ENCODE measurements around the gene TPPP. TPM values are rescaled to one million over a fixed set of nuclear protein-coding genes. Genes with fewer than 3 reads are reported as not detected.
"Not testable (repeated sequence)": the region's sequence is repeated elsewhere in the genome, so short reads cannot be mapped to it uniquely, and the experiment has no call there.

TPPP gene
- total RNA-seq, result 10 to 100 TPM; 15.8 to 30.1 (median 22.7) TPM
- polyA plus RNA-seq, result 12.2 TPM
- long read RNA-seq, donor 1, full-length matches to known transcripts, result 14 of 53 reads
- long read RNA-seq, donor 1, partial matches to known transcripts, result 2 of 53 reads
- long read RNA-seq, donor 1, other reads (novel, unspliced or antisense), result 37 of 53 reads
- long read RNA-seq, donor 2, full-length matches to known transcripts, result 11 of 56 reads
- long read RNA-seq, donor 2, partial matches to known transcripts, result 0 of 56 reads
- long read RNA-seq, donor 2, other reads (novel, unspliced or antisense), result 45 of 56 reads
- long read RNA-seq, donor 3, full-length matches to known transcripts, result 32 of 91 reads
- long read RNA-seq, donor 3, partial matches to known transcripts, result 1 of 91 reads
- long read RNA-seq, donor 3, other reads (novel, unspliced or antisense), result 58 of 91 reads
- long read RNA-seq, donor 4, full-length matches to known transcripts, result 7 of 29 reads
- long read RNA-seq, donor 4, partial matches to known transcripts, result 1 of 29 reads
- long read RNA-seq, donor 4, other reads (novel, unspliced or antisense), result 21 of 29 reads

DNA sequence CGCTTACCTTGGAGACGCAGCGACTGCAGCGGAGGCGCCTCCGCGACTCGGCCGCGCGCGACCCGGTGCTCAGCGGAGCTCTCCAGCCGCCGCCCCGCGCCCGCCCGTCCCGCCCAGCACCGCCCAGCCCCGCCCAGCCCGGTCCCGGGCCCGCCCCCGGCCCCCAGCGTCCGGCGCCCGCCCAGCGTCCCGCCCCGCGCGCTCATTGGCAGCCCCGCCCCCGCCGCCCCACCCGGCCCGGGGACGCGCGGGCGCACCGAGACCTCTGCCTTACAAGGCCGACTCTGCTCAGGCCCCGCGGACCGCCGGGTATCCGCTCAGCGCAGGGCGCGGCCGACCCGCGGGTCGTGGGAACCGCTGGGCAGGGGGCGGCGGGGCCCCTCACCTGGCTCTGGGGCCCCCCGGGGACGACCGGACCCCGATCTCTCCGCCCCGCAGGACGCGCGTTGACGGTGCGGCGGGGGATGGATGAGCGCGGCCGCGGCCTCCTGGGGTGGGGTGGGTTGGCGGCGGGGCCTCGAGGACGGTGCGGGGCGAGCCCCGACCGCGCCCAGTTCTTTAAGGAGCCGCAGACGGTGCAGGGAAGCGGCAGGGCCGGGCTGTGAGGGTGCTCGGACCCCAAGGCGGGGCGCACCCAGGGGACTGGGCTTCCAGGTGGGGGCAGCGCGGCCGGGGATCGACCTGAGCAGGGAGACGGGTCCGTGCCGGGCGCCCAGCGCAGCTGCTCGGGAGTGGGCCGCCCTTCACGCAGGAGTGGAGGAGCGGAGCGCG is at the start of gene TPPP:
Gene TPPP (minus strand): TSS at position 82 of the 771 bp plus-strand sequence. CDS start 15,292 bp downstream, outside the sequence.
- intact Hi-C loops (cut with DNase I), result loop anchor here in 1 of 4 donors (10.0 kb wide), 1 partner anchor 91 kb away; the partner anchor contains the start of gene ZDHHC11B
- 1% methylated on average over 79 of the region's 109 CpGs for WGBS
- not testable (repeated sequence) for H3K4me1 ChIP-seq (ENCODE audit: control insufficient read depth, insufficient read depth, low read length); H3K27me3 ChIP-seq (ENCODE audit: control insufficient read depth, insufficient read depth); H3K9me3 ChIP-seq (ENCODE audit: control insufficient read depth, low read length)
- Histone ChIP-seq H3K27ac (ENCODE audit: low read length) (peak within 1 kb of the TSS; percentile 72), H3K4me3 (ENCODE audit: low read length) (peak within 1 kb of the TSS; percentile 89)
- DNase-seq, result peak; percentile 95 to 98 (median 97)
- peak; percentile 90 to 91 for ATAC-seq

DNA sequence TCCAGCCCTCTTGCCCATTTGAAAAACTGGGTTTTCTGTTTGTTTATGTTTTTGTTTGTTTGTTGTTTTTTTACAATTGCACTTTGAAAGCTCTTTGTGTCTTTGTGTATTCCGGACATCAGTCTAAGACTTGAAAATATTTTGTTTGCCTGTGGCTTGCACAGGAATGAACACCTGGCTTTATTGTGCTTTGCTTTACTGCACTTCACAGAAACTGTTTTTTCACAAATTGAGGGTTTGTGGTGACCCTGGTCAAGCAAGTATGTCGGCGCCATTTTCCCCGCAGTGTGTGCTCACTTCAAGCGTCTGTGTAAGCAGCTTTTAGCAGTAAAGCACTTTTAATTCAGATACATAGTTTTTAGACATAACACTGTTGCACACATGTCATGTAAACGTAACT is 49.1 kb upstream of the TPPP start:
- H3K27me3 ChIP-seq (ENCODE audit: control insufficient read depth, insufficient read depth); H3K27ac ChIP-seq (ENCODE audit: low read length); DNase-seq; H3K9me3 ChIP-seq (ENCODE audit: control insufficient read depth, low read length); ATAC-seq; intact Hi-C loops (cut with DNase I); H3K4me1 ChIP-seq (ENCODE audit: control insufficient read depth, insufficient read depth, low read length); H3K4me3 ChIP-seq (ENCODE audit: low read length): not testable (repeated sequence)
- WGBS, result 84% methylated on average over 6 of the region's 6 CpGs

GRCh38 chr5:734145-734544 is 41.0 kb upstream of the TPPP start:
- H3K9me3 ChIP-seq (ENCODE audit: control insufficient read depth, low read length); H3K4me1 ChIP-seq (ENCODE audit: control insufficient read depth, insufficient read depth, low read length); intact Hi-C loops (cut with DNase I); H3K4me3 ChIP-seq (ENCODE audit: low read length); ATAC-seq; H3K27ac ChIP-seq (ENCODE audit: low read length); DNase-seq; H3K27me3 ChIP-seq (ENCODE audit: control insufficient read depth, insufficient read depth): not testable (repeated sequence)
- no CpG with 5 or more reads among the region's 1 CpG for WGBS

DNA sequence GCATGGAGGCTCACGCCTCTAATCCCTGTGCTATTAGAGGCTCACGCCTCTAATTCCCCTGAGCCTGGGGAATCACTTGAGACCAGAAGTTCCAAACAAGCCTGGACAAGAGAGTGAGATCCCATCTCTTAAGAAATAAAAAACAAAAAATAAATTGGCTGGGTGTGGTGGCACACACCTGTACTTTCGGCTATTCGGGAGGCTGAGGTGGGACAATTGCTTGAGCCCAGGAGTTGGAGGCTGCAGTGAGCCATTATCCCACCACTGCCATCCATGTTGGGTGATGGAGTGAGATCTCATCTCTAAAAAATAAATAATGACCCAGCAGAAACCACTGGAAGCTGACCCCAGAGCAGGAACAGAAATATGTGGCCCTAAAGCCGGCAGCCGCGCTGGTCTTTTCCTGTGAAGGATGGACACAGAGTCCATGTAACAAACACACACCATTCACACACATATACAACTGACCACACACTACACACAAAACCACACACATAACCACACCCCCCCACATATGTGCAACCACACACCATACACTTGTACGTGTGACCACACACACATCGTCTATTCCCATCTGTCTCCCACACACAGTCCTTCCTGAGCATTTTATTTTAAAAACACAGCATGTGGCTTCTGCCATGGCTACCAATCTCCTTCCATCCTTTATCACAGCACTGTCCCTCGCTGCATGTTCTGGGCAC is 39.8 kb upstream of the TPPP start:
- intact Hi-C loops (cut with DNase I); H3K27me3 ChIP-seq (ENCODE audit: control insufficient read depth, insufficient read depth); H3K27ac ChIP-seq (ENCODE audit: low read length); H3K9me3 ChIP-seq (ENCODE audit: control insufficient read depth, low read length); DNase-seq; H3K4me1 ChIP-seq (ENCODE audit: control insufficient read depth, insufficient read depth, low read length); H3K4me3 ChIP-seq (ENCODE audit: low read length): not testable (repeated sequence)
- 93% methylated on average over 9 of the region's 10 CpGs for WGBS
- peak in 1 of 2 donors; percentile 19 for ATAC-seq

- peak in 1 of 2 donors; percentile 27 for ATAC-seq
These were observed 36.1 kb upstream of the TPPP start for GRCh38 chr5:729225-729624.

GRCh38 chr5:727087-727486 is 33.9 kb upstream of the TPPP start:
- DNase-seq; H3K4me3 ChIP-seq (ENCODE audit: low read length); H3K27ac ChIP-seq (ENCODE audit: low read length); intact Hi-C loops (cut with DNase I); H3K4me1 ChIP-seq (ENCODE audit: control insufficient read depth, insufficient read depth, low read length); H3K9me3 ChIP-seq (ENCODE audit: control insufficient read depth, low read length); H3K27me3 ChIP-seq (ENCODE audit: control insufficient read depth, insufficient read depth): not testable (repeated sequence)
- WGBS, result 42% methylated on average over 7 of the region's 9 CpGs
- peak in 1 of 2 donors; percentile 40 for ATAC-seq

More at GRCh38 chr5:729225-729624, 36.1 kb upstream of the TPPP start:
- DNase-seq; H3K9me3 ChIP-seq (ENCODE audit: control insufficient read depth, low read length); H3K4me1 ChIP-seq (ENCODE audit: control insufficient read depth, insufficient read depth, low read length); H3K4me3 ChIP-seq (ENCODE audit: low read length); intact Hi-C loops (cut with DNase I); H3K27ac ChIP-seq (ENCODE audit: low read length); H3K27me3 ChIP-seq (ENCODE audit: control insufficient read depth, insufficient read depth): not testable (repeated sequence)
- 91% methylated on average over 5 of the region's 7 CpGs for WGBS

DNA sequence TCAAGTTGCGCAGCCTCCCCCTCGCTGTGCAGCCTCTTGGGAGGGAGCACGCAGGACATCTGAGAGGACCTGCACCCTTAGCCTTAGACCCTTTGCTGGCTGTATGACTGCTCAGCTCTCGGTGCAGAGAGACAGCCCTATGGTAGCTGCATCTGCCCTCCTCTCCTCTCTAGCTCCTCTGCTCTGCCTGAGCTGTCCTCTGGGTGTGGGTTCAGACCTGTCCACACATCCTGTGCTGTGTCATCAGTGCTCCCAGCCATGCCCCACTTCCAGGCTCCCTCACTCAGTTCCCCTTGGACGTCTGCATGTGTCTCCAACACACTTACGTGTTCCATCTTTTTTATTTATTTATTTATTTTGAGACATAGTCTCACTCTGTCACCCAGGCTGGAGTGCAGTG is 30.7 kb upstream of the TPPP start:
- H3K4me3 ChIP-seq (ENCODE audit: low read length); H3K9me3 ChIP-seq (ENCODE audit: control insufficient read depth, low read length); intact Hi-C loops (cut with DNase I); H3K27ac ChIP-seq (ENCODE audit: low read length); H3K4me1 ChIP-seq (ENCODE audit: control insufficient read depth, insufficient read depth, low read length); DNase-seq; H3K27me3 ChIP-seq (ENCODE audit: control insufficient read depth, insufficient read depth): not testable (repeated sequence)
- peak; percentile 28 to 32 for ATAC-seq
- 84% methylated on average over 2 of the region's 6 CpGs for WGBS

DNA sequence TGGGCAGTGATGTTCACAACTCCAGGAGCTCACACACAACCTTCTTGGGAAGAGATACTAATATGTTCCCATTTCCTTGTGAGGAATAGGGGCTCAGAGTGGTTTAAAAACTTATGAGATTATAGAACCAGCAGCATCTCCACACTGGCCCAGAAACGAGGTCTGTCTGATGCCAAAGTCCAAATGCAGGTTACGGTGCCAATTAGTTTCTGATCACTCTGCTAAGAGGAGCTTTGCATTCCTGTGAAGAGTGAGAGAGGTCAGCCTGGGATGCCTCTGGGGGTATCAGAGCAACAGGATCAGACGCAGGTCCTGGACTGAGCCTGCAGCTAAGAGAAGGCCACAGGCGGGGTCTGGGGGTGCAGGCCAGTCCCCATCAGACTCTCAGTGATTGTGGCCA is 30.2 kb upstream of the TPPP start:
- H3K4me3 ChIP-seq (ENCODE audit: low read length); DNase-seq; H3K27me3 ChIP-seq (ENCODE audit: control insufficient read depth, insufficient read depth); intact Hi-C loops (cut with DNase I); H3K27ac ChIP-seq (ENCODE audit: low read length); H3K4me1 ChIP-seq (ENCODE audit: control insufficient read depth, insufficient read depth, low read length); ATAC-seq; H3K9me3 ChIP-seq (ENCODE audit: control insufficient read depth, low read length): not testable (repeated sequence)
- 70% methylated on average over 1 of the region's 4 CpGs for WGBS

- H3K4me1 ChIP-seq (ENCODE audit: control insufficient read depth, insufficient read depth, low read length); H3K9me3 ChIP-seq (ENCODE audit: control insufficient read depth, low read length); intact Hi-C loops (cut with DNase I); ATAC-seq; H3K27ac ChIP-seq (ENCODE audit: low read length); H3K4me3 ChIP-seq (ENCODE audit: low read length); H3K27me3 ChIP-seq (ENCODE audit: control insufficient read depth, insufficient read depth); DNase-seq: not testable (repeated sequence)
- 91% methylated on average over 1 of the region's 1 CpG for WGBS
These were observed 26.2 kb upstream of the TPPP start for GRCh38 chr5:719379-719778.

DNA sequence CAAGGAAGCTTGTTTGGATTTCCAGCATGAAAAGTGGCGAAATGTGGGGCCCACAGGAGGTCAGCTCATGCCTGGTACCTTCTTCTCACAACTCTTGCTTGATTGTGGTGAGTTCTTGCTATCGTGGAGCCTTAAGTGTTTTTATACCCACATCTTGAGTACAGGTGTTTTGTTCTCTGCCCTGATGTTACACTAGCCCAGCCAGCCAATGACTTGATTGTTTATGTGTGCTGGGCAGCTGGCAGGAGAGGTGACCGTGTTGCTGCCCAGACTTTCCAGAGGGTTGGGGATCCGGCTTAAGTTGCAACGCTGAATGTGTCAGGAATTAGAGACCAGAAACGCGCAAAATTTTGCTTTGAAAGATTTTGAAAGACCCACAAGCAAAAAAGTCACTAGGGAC is 24.0 kb upstream of the TPPP start:
- no peaks in the 10 kb centered on the region for H3K27me3 ChIP-seq (ENCODE audit: control insufficient read depth, insufficient read depth)
- whole genome bisulfite sequencing, result 73% methylated on average over 6 of the region's 7 CpGs
- DNase-seq (no peak), ATAC-seq (peak in 1 of 2 donors; percentile 7)
- intact Hi-C loops (cut with DNase I), result no loop called here
- H3K4me1 ChIP-seq (ENCODE audit: control insufficient read depth, insufficient read depth, low read length), result no peaks in the 10 kb centered on the region
- no peak overlapping the region for H3K27ac ChIP-seq (ENCODE audit: low read length)
- H3K4me3 ChIP-seq (ENCODE audit: low read length), result no peak overlapping the region
- H3K9me3 ChIP-seq (ENCODE audit: control insufficient read depth, low read length), result no peaks in the 10 kb centered on the region

Measured in right cardiac atrium (tissue), 5 donors.